Measurements from ENCODE around the gene UCMA. TPM values are rescaled to one million over a fixed set of nuclear protein-coding genes. Genes with fewer than 3 reads are reported as not detected.

The UCMA gene
- total and polyA plus RNA-seq, 7 donors = 0.04 TPM; not detected in 6

DNA sequence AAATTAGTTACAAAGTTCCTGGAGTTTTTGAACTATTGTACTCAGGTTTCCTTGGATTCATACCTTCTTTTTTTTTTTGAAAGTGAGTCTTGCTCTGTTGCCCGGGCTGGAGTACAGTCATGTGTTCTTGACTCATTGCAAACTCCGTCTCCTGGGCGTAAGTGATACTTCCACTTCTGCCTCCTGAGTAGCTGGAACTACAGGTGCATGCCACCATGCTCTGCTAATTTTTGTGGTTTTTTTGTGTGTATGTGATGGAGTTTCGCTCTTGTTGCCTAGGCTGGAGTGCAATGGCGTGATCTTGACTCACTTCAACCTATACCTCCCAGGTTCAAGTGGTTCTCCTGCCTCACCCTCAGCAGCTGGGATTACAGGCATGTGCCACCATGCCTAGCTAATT, 50.5 kb downstream of the UCMA start:
- TF ChIP-seq, protein P1, sequence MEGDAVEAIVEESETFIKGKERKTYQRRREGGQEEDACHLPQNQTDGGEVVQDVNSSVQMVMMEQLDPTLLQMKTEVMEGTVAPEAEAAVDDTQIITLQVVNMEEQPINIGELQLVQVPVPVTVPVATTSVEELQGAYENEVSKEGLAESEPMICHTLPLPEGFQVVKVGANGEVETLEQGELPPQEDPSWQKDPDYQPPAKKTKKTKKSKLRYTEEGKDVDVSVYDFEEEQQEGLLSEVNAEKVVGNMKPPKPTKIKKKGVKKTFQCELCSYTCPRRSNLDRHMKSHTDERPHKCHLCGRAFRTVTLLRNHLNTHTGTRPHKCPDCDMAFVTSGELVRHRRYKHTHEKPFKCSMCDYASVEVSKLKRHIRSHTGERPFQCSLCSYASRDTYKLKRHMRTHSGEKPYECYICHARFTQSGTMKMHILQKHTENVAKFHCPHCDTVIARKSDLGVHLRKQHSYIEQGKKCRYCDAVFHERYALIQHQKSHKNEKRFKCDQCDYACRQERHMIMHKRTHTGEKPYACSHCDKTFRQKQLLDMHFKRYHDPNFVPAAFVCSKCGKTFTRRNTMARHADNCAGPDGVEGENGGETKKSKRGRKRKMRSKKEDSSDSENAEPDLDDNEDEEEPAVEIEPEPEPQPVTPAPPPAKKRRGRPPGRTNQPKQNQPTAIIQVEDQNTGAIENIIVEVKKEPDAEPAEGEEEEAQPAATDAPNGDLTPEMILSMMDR (IDR thresholded peaks at IDR 0.05) = no peak
- no peak overlapping the region for H3K4me3 ChIP-seq
- H3K4me1 ChIP-seq = peaks cover 15% of the 10 kb centered on the region
- no peaks in the 10 kb centered on the region for H3K9me3 ChIP-seq
- intact Hi-C loops (cut with DNase I) = no loop called here
- no peak overlapping the region for H3K27ac ChIP-seq
- 65 to 93% (median 69%) methylated on average over 5 of the region's 5 CpGs for WGBS, 3 donors
- H3K27me3 ChIP-seq (ENCODE audit: insufficient read depth in 3 of 3, low read length in 2 of 3) = no peaks in the 10 kb centered on the region
- no peak for DNase-seq
- no peak for ATAC-seq
- no peaks in the 10 kb centered on the region for H3K36me3 ChIP-seq (ENCODE audit: insufficient read depth in 1 of 2, low read depth in 1 of 2)

DNA sequence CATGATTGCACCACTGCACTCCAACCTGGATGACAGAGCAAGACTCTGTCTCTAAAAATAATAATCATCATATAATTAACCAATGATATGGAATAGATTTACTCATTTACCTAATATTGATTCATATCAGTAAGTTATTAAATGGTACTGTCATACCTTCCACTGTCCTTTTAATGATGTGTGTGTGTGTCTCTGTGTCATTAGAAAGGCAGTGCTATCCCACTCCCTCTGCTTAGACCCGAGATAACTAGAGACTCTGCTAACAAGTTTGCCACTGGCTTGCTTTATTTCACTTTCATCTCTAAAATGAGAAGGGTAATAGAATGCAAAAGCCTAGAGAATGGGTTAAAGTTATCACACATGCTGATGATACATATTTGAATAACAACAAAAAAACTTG, 51.8 kb downstream of the UCMA start:
- no peak overlapping the region for H3K27ac ChIP-seq
- no peak for DNase-seq
- WGBS, 3 donors = 88 to 93% (median 89%) methylated on average over 1 of the region's 1 CpG
- H3K4me1 ChIP-seq = peaks cover 15% of the 10 kb centered on the region
- no peak for ATAC-seq
- TF ChIP-seq, protein P1 (IDR thresholded peaks at IDR 0.05) = no peak
- H3K9me3 ChIP-seq = no peaks in the 10 kb centered on the region
- H3K4me3 ChIP-seq = no peak overlapping the region
- no peaks in the 10 kb centered on the region for H3K27me3 ChIP-seq (ENCODE audit: insufficient read depth in 3 of 3, low read length in 2 of 3)
- intact Hi-C loops (cut with DNase I) = no loop called here
- H3K36me3 ChIP-seq (ENCODE audit: insufficient read depth in 1 of 2, low read depth in 1 of 2) = no peaks in the 10 kb centered on the region

DNA sequence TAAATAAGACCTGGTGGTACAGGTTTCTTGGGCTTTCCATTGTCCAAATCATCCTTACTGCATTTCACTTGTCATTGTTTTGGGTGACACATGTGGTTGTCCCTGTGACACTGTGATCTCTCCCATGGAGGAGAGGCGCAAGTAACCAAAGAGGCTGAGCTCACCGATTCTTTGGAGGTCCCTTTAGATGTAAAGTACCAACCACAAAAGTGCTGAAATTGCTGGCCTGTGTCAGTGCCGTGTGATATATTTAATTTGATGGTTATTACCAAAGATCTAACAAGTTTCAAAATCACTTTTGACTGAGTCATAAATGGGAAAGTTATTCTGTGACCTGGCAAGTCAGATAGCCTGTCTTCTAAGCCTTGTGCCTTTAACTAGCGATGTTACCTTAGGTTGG, 53.4 kb downstream of the UCMA start:
- Histone ChIP-seq H3K4me3 (no peak overlapping the region), H3K36me3 (ENCODE audit: insufficient read depth in 1 of 2, low read depth in 1 of 2) (no peaks in the 10 kb centered on the region), H3K9me3 (no peaks in the 10 kb centered on the region), H3K27ac (no peak overlapping the region), H3K27me3 (ENCODE audit: insufficient read depth in 3 of 3, low read length in 2 of 3) (no peaks in the 10 kb centered on the region), H3K4me1 (peaks cover 13% of the 10 kb centered on the region)
- intact Hi-C loops (cut with DNase I) = no loop called here
- ATAC-seq (no peak), DNase-seq (no peak)
- TF ChIP-seq, protein P1 (IDR thresholded peaks at IDR 0.05) = no peak
- WGBS, 3 donors = 91 to 98% (median 96%) methylated on average over 4 of the region's 4 CpGs

DNA sequence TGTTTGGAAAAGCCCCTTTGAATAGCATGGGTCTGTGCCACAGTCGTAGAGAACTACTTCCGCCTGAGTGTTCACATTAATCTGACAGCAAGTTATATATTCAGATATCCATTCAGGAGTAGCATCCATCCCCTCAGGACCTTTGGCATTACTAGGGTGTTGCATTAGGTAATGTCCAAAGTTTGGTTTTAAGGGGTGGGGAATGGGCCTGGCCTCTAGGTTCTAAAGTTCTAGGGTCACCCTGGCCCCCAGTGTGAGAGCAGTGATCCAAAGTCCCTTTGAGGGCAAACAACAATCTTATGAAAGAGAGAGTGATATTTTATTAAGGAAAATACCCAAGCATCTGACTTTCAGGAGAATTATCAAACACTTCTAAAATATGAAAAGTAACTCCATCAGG, 60.6 kb downstream of the UCMA start:
- Histone ChIP-seq H3K9me3 (no peaks in the 10 kb centered on the region), H3K36me3 (ENCODE audit: insufficient read depth in 1 of 2, low read depth in 1 of 2) (no peaks in the 10 kb centered on the region), H3K4me1 (no peaks in the 10 kb centered on the region), H3K27me3 (ENCODE audit: insufficient read depth in 3 of 3, low read length in 2 of 3) (no peaks in the 10 kb centered on the region), H3K27ac (no peak overlapping the region), H3K4me3 (no peak overlapping the region)
- WGBS, 3 donors = 93 to 100% (median 97%) methylated on average over 2 of the region's 2 CpGs
- ATAC-seq (no peak), DNase-seq (no peak)
- TF ChIP-seq, protein P1 (IDR thresholded peaks at IDR 0.05) = no peak
- intact Hi-C loops (cut with DNase I) = no loop called here

Other genes starting within 250 kb of the UCMA start
- gene CCDC3, start 232.7 kb downstream of the UCMA start, total RNA-seq = 10 to 100 TPM in 1 of 4 donors, 1 to 10 TPM in 3; 3.1 to 10.1 (median 5.5) TPM
- 10 to 100 TPM in 2 of 3 donors, 1 to 10 TPM in 1; 1.7 to 54.2 (median 13.6) TPM for gene CCDC3, start 232.7 kb downstream of the UCMA start, polyA plus RNA-seq
- 100 to 1,000 TPM; 178 to 561 (median 312) TPM for gene OPTN, start 134.2 kb downstream of the UCMA start, total RNA-seq
- 100 to 1,000 TPM; 113 to 523 (median 518) TPM for gene OPTN, start 134.2 kb downstream of the UCMA start, polyA plus RNA-seq
- gene MCM10, start 72.8 kb downstream of the UCMA start, total RNA-seq = under 1 TPM in 3 of 4 donors, not detected in 1; 0.10 to 0.83 (median 0.32) TPM
- under 1 TPM; 0.07 to 0.21 (median 0.14) TPM for gene MCM10, start 72.8 kb downstream of the UCMA start, polyA plus RNA-seq
- 100 to 1,000 TPM; 129 to 210 (median 183) TPM for gene PHYH, start 65.7 kb upstream of the UCMA start, total RNA-seq
- gene PHYH, start 65.7 kb upstream of the UCMA start, polyA plus RNA-seq = 100 to 1,000 TPM in 2 of 3 donors, 10 to 100 TPM in 1; 99.3 to 237 (median 221) TPM
- gene SEPHS1, start 113.9 kb upstream of the UCMA start, total RNA-seq = 10 to 100 TPM; 25.1 to 27.1 (median 25.5) TPM
- gene SEPHS1, start 113.9 kb upstream of the UCMA start, polyA plus RNA-seq = 10 to 100 TPM; 29.1 to 61.0 (median 29.1) TPM

Measured in psoas muscle (tissue), 8 donors.